GM19455 (cell line): ENCODE measurements around the gene KIRREL3.
"Not testable (repeated sequence)": the region's sequence is repeated elsewhere in the genome, so short reads cannot be mapped to it uniquely, and the experiment has no call there.

Experiments
- ATAC-seq: cut with Tn5 transposase; IDR thresholded peaks from one replicate; pipeline ENCODE4 v1.9.1; 2021; ENCODE audit not compliant: unreplicated experiment

Gene KIRREL3

GRCh38 chr11:126396266-126396665 is 604.3 kb downstream of the KIRREL3 start:
- ATAC-seq = not testable (repeated sequence)

- not testable (repeated sequence) for ATAC-seq
Measured at GRCh38 chr11:126395784-126396183, 604.8 kb downstream of the KIRREL3 start.

GRCh38 chr11:126394634-126395072 is 605.9 kb downstream of the KIRREL3 start:
- not testable (repeated sequence) for ATAC-seq

- no peak for ATAC-seq
Measured at GRCh38 chr11:126394036-126394435, 606.5 kb downstream of the KIRREL3 start.

GRCh38 chr11:126393143-126393542 is 607.4 kb downstream of the KIRREL3 start:
- no peak for ATAC-seq

GRCh38 chr11:126392633-126393013 is 607.9 kb downstream of the KIRREL3 start:
- ATAC-seq = no peak

- ATAC-seq = peak; percentile 64
Measured at GRCh38 chr11:126391970-126392632, 608.5 kb downstream of the KIRREL3 start.

- ATAC-seq = no peak
Measured at GRCh38 chr11:126391286-126391954, 609.1 kb downstream of the KIRREL3 start.

GRCh38 chr11:126390272-126390867 is 610.2 kb downstream of the KIRREL3 start:
- ATAC-seq = no peak

- ATAC-seq = no peak
Measured at GRCh38 chr11:126387857-126388256, 612.7 kb downstream of the KIRREL3 start.

- ATAC-seq = not testable (repeated sequence)
Measured at GRCh38 chr11:126386729-126387071, 613.9 kb downstream of the KIRREL3 start.

GRCh38 chr11:126385991-126386728 is 614.4 kb downstream of the KIRREL3 start:
- no peak for ATAC-seq

- ATAC-seq = no peak
Measured at GRCh38 chr11:126384449-126385070, 616.0 kb downstream of the KIRREL3 start.

- no peak for ATAC-seq
Measured at GRCh38 chr11:126383339-126384335, 616.9 kb downstream of the KIRREL3 start.

GRCh38 chr11:126382641-126383040 is 617.9 kb downstream of the KIRREL3 start:
- not testable (repeated sequence) for ATAC-seq

GRCh38 chr11:126381960-126382359 is 618.6 kb downstream of the KIRREL3 start:
- not testable (repeated sequence) for ATAC-seq

- ATAC-seq = no peak
Measured at GRCh38 chr11:126380909-126381308, 619.7 kb downstream of the KIRREL3 start.

- ATAC-seq = no peak
Measured at GRCh38 chr11:126378763-126379162, 621.8 kb downstream of the KIRREL3 start.

- no peak for ATAC-seq
Measured at GRCh38 chr11:126375726-126376125, 624.8 kb downstream of the KIRREL3 start.
